Tibial artery (tissue), 4 donors: Measurements from ENCODE around the gene TMEM135.
A peak's percentile ranks its signal among the peaks of the same experiment; 100 is the strongest.
"Not testable (repeated sequence)": the region's sequence is repeated elsewhere in the genome, so short reads cannot be mapped to it uniquely, and the experiment has no call there.

Source experiments
- DNase-seq, 2 donors: peaks; one replicate each; pipeline ENCODE4 v3.0.0-alpha.2; 2019
- H3K27ac ChIP-seq, 2 donors: fragments of 200-600 bp; sonication (generic) in 1 of 2; 1 replicate in 1 of 2; 2 replicates in 1 of 2; pipeline ENCODE4 v1.5.1; 2018 to 2019; ENCODE audit warnings: mild to moderate bottlenecking in 1 of 2
- H3K27me3 ChIP-seq, 2 donors: fragments of 200-600 bp; sonication (generic) in 1 of 2; one replicate each; pipeline versions ENCODE4 v1.5.1 to v1.6.0; 2016 to 2019
- H3K36me3 ChIP-seq, 3 donors: fragments of 200-600 bp; sonication (generic) in 2 of 3; one replicate each; pipeline ENCODE4 v1.5.1; 2016 to 2019; ENCODE audit warnings: mild to moderate bottlenecking in 2 of 3
- H3K4me1 ChIP-seq, 4 donors: fragments of 200-600 bp; sonication (generic) in 2 of 4; 1 replicate in 3 of 4; 2 replicates in 1 of 4; pipeline ENCODE4 v1.5.1; 2016 to 2019
- H3K4me3 ChIP-seq, 2 donors: fragments of 200-600 bp; sonication (generic) in 1 of 2; 1 replicate in 1 of 2; 2 replicates in 1 of 2; pipeline ENCODE4 v1.5.1; 2018 to 2019; ENCODE audit warnings: mild to moderate bottlenecking in 2 of 2
- H3K9me3 ChIP-seq, 3 donors: fragments of 200-600 bp; sonication (generic) in 1 of 3; one replicate each; pipeline ENCODE4 v1.5.1; 2016 to 2019
- intact Hi-C: fragments of 100-400 bp; cut with DNase I; formaldehyde crosslinking; loops from one replicate; pipeline ENCODE4 v1.15.0; 2023; ENCODE audit warnings: low total_unique reads
- TF ChIP-seq, protein P1 (sequence below), 2 experiments: fragments of 200-600 bp in 1 of 2; fragments of 450-650 bp in 1 of 2; IDR thresholded peaks; one replicate each; pipeline ENCODE4 v1.5.1; 2017 to 2019; ENCODE audit warnings: antibody characterized with exemption in 2 of 2, mild to moderate bottlenecking in 1 of 2, moderate library complexity in 1 of 2

Gene TMEM135

GRCh38 chr11:87037450-87038234 is at the start of gene TMEM135:
Gene TMEM135, plus strand, starts transcription at chr11:87037934. Its CDS starts 112 bp downstream, at chr11:87038046.
- TF ChIP-seq, protein P1, sequence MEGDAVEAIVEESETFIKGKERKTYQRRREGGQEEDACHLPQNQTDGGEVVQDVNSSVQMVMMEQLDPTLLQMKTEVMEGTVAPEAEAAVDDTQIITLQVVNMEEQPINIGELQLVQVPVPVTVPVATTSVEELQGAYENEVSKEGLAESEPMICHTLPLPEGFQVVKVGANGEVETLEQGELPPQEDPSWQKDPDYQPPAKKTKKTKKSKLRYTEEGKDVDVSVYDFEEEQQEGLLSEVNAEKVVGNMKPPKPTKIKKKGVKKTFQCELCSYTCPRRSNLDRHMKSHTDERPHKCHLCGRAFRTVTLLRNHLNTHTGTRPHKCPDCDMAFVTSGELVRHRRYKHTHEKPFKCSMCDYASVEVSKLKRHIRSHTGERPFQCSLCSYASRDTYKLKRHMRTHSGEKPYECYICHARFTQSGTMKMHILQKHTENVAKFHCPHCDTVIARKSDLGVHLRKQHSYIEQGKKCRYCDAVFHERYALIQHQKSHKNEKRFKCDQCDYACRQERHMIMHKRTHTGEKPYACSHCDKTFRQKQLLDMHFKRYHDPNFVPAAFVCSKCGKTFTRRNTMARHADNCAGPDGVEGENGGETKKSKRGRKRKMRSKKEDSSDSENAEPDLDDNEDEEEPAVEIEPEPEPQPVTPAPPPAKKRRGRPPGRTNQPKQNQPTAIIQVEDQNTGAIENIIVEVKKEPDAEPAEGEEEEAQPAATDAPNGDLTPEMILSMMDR (IDR thresholded peaks at IDR 0.05) = no peak
- H3K4me3 ChIP-seq = peak within 1 kb of the TSS; percentile 74 to 95
- H3K27ac ChIP-seq = peak within 1 kb of the TSS; percentile 77 to 87
- H3K36me3 ChIP-seq = no peaks in the 10 kb centered on the region
- peak; percentile 94 to 97 for DNase-seq
- no peaks in the 10 kb centered on the region for H3K27me3 ChIP-seq
- H3K4me1 ChIP-seq = peaks cover 0 to 42% (median 11%) of the 10 kb centered on the region in 4 donors
- intact Hi-C loops = loop anchor here (1.0 kb wide), 1 partner anchor 82 kb away; the partner anchor contains the start of gene FZD4
- H3K9me3 ChIP-seq = no peaks in the 10 kb centered on the region

- Histone ChIP-seq H3K27ac (no peak overlapping the region), H3K9me3 (no peaks in the 10 kb centered on the region), H3K4me3 (no peak overlapping the region), H3K36me3 (no peaks in the 10 kb centered on the region), H3K4me1 (peaks cover 0 to 24% (median 15%) of the 10 kb centered on the region in 4 donors), H3K27me3 (no peaks in the 10 kb centered on the region)
- intact Hi-C loops = no loop called here
- TF ChIP-seq, protein P1 (IDR thresholded peaks at IDR 0.05) = no peak
- no peak for DNase-seq
Measured at GRCh38 chr11:86988351-86988881, 49.3 kb upstream of the TMEM135 start.

DNA sequence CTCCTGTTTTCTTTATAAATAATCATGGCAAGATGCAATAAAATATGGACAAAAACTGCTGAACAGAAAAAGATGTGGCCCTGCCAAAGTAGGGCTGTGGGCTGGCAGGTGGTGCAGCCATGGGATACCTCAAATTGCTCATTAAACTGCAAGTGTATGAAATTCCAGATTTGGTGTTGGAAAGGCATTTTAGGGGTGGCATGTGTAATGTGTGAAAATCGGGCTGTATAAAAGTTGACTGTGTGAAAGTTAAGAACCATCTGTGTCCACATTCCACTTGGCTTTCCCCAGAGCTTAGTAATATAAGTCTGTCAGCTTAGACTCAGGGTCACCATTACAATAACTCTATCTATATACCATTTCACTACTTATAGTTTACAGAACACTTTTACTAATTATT is 47.7 kb upstream of the TMEM135 start:
- intact Hi-C loops = no loop called here
- DNase-seq = no peak
- TF ChIP-seq, protein P1 (IDR thresholded peaks at IDR 0.05) = no peak
- Histone ChIP-seq H3K9me3 (no peaks in the 10 kb centered on the region), H3K36me3 (no peaks in the 10 kb centered on the region), H3K27ac (peak overlapping the region; percentile 17 to 19), H3K4me1 (peaks cover 0 to 17% (median 13%) of the 10 kb centered on the region in 4 donors), H3K4me3 (no peak overlapping the region), H3K27me3 (no peaks in the 10 kb centered on the region)

DNA sequence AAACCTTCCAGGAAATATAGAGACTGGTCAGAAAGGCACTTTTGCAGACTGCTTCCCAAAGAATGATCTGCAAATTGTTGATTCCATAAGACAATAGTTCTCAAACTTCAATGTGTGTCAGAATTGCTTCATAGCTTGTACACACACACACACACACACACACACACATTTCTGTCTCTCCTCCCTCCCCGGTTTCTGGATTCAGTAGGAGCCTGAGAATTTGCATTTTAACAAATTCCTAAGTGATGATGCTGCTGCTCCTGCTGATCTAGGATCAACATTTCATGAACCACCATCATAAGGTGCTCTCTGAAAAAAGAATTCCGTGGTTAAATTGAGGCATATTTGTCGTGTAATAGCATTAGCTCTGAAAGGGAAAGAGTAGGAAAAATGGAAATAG is 47.2 kb upstream of the TMEM135 start:
- Histone ChIP-seq H3K27me3 (no peaks in the 10 kb centered on the region), H3K9me3 (no peaks in the 10 kb centered on the region), H3K4me3 (no peak overlapping the region), H3K4me1 (peaks cover 0 to 16% (median 12%) of the 10 kb centered on the region in 4 donors), H3K36me3 (no peaks in the 10 kb centered on the region), H3K27ac (no peak overlapping the region)
- TF ChIP-seq, protein P1 (IDR thresholded peaks at IDR 0.05) = no peak
- DNase-seq = no peak
- intact Hi-C loops = no loop called here

GRCh38 chr11:86991341-86991740 is 46.4 kb upstream of the TMEM135 start:
- no peaks in the 10 kb centered on the region for H3K36me3 ChIP-seq
- H3K27ac ChIP-seq = no peak overlapping the region
- TF ChIP-seq, protein P1 (IDR thresholded peaks at IDR 0.05) = no peak
- H3K4me1 ChIP-seq = peaks cover 0 to 16% (median 12%) of the 10 kb centered on the region in 4 donors
- H3K9me3 ChIP-seq = no peaks in the 10 kb centered on the region
- no peak overlapping the region for H3K4me3 ChIP-seq
- no peaks in the 10 kb centered on the region for H3K27me3 ChIP-seq
- intact Hi-C loops = no loop called here
- DNase-seq = no peak

DNA sequence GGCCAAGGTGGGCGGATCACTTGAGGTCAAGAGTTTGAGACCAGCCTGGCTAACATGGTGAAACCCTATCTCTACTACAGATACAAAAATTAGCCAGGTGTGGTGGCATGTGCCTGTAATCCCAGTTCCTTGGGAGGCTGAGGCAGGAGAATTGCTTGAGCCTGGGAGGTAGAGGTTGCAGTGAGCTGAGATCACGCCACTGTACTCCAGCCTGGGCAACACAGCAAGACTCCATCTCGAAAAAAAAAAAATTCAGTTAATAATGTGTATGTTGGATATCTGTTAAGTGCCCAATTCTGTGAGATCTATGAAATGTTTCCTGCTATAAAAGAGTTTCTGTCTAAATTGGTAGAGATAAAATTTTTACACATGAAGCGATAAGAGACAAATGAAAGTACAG is 45.4 kb upstream of the TMEM135 start:
- H3K4me3 ChIP-seq, H3K27me3 ChIP-seq, DNase-seq, H3K9me3 ChIP-seq, H3K36me3 ChIP-seq, intact Hi-C loops, H3K27ac ChIP-seq: not testable (repeated sequence)
- peaks cover 0 to 16% (median 12%) of the 10 kb centered on the region in 4 donors for H3K4me1 ChIP-seq
